Measurements from ENCODE around the gene GUCY2C. TPM values are rescaled to one million over a fixed set of nuclear protein-coding genes. Genes with fewer than 3 reads are reported as not detected.

Gene GUCY2C
- total RNA-seq, 3 donors from 2014 or later: 33.2 to 94.8 (median 73.8) TPM

- DNase-seq (no peak), ATAC-seq (no peak)
- TF ChIP-seq CTCF (IDR thresholded peaks at IDR 0.05): no peak
- Histone ChIP-seq H3K36me3 (ENCODE audit: low read depth) (no peaks in the 10 kb centered on the region), H3K9me3 (no peaks in the 10 kb centered on the region), H3K4me1 (ENCODE audit: low read depth) (no peaks in the 10 kb centered on the region), H3K4me3 (no peak overlapping the region)
- intact Hi-C loops (cut with DNase I, micrococcal nuclease): no loop called here
Measured at GRCh38 chr12:14578646-14579045, 117.8 kb downstream of the GUCY2C start.

GRCh38 chr12:14577344-14577743 is 119.1 kb downstream of the GUCY2C start:
- no peaks in the 10 kb centered on the region for H3K4me1 ChIP-seq (ENCODE audit: low read depth)
- intact Hi-C loops (cut with DNase I, micrococcal nuclease): no loop called here
- ATAC-seq: peak; percentile 44
- no peak for DNase-seq
- no peak for TF ChIP-seq CTCF (IDR thresholded peaks at IDR 0.05)
- no peak overlapping the region for H3K4me3 ChIP-seq
- no peaks in the 10 kb centered on the region for H3K9me3 ChIP-seq
- H3K36me3 ChIP-seq (ENCODE audit: low read depth): no peaks in the 10 kb centered on the region

GRCh38 chr12:14576896-14577295 is 119.5 kb downstream of the GUCY2C start:
- intact Hi-C loops (cut with DNase I, micrococcal nuclease): no loop called here
- no peak for ATAC-seq
- TF ChIP-seq CTCF (IDR thresholded peaks at IDR 0.05): no peak
- Histone ChIP-seq H3K9me3 (no peaks in the 10 kb centered on the region), H3K36me3 (ENCODE audit: low read depth) (no peaks in the 10 kb centered on the region), H3K4me1 (ENCODE audit: low read depth) (no peaks in the 10 kb centered on the region), H3K4me3 (no peak overlapping the region)
- no peak for DNase-seq

- TF ChIP-seq CTCF (IDR thresholded peaks at IDR 0.05): no peak
- intact Hi-C loops (cut with DNase I, micrococcal nuclease): no loop called here
Measured at GRCh38 chr12:14575585-14575984, 120.8 kb downstream of the GUCY2C start.

GRCh38 chr12:14573118-14573517 is 123.3 kb downstream of the GUCY2C start:
- intact Hi-C loops (cut with DNase I, micrococcal nuclease): no loop called here
- TF ChIP-seq CTCF (IDR thresholded peaks at IDR 0.05): no peak
- no peak for ATAC-seq
- Histone ChIP-seq H3K4me3 (no peak overlapping the region), H3K9me3 (no peaks in the 10 kb centered on the region), H3K36me3 (ENCODE audit: low read depth) (no peaks in the 10 kb centered on the region), H3K4me1 (ENCODE audit: low read depth) (no peaks in the 10 kb centered on the region)
- no peak for DNase-seq

More at GRCh38 chr12:14575585-14575984, 120.8 kb downstream of the GUCY2C start:
- Histone ChIP-seq H3K9me3 (no peaks in the 10 kb centered on the region), H3K36me3 (ENCODE audit: low read depth) (no peaks in the 10 kb centered on the region), H3K4me1 (ENCODE audit: low read depth) (no peaks in the 10 kb centered on the region), H3K4me3 (no peak overlapping the region)
- no peak for DNase-seq
- no peak for ATAC-seq

GRCh38 chr12:14572401-14572800 is 124.0 kb downstream of the GUCY2C start:
- H3K4me3 ChIP-seq: no peak overlapping the region
- intact Hi-C loops (cut with DNase I, micrococcal nuclease): no loop called here
- H3K9me3 ChIP-seq: no peaks in the 10 kb centered on the region
- no peak for DNase-seq
- ATAC-seq: no peak
- no peaks in the 10 kb centered on the region for H3K4me1 ChIP-seq (ENCODE audit: low read depth)
- H3K36me3 ChIP-seq (ENCODE audit: low read depth): no peaks in the 10 kb centered on the region
- no peak for TF ChIP-seq CTCF (IDR thresholded peaks at IDR 0.05)

All from mucosa of descending colon (tissue), 3 donors.